Measurements from ENCODE around the gene KLRC2. TPM values are rescaled to one million over a fixed set of nuclear protein-coding genes. Genes with fewer than 3 reads are reported as not detected.
"Not testable (repeated sequence)": the region's sequence is repeated elsewhere in the genome, so short reads cannot be mapped to it uniquely, and the experiment has no call there.

The KLRC2 gene
- 10 to 100 TPM in 1 of 5 donors, 1 to 10 TPM in 1, not detected in 3; 1.8 to 10.4 TPM for total RNA-seq
- 1 to 10 TPM in 1 of 3 donors, under 1 TPM in 1, not detected in 1; 0.10 to 2.1 TPM for polyA plus RNA-seq
- long read RNA-seq, donor 1 = 0 reads
- long read RNA-seq, donor 2 = 0 reads
- long read RNA-seq, donor 3 = 0 reads
- long read RNA-seq, donor 4 = 0 reads
- long read RNA-seq, donor 5 = 0 reads
- long read RNA-seq, donor 6 = 0 reads
- long read RNA-seq, donor 7 = 0 reads
- long read RNA-seq, donor 8 = 0 reads
- long read RNA-seq, donor 9 = 0 reads
- long read RNA-seq, donor 10 = 0 reads

- DNase-seq = peak in 1 of 2 donors; percentile 18
- intact Hi-C loops (cut with DNase I; ENCODE audit: low total_unique reads); H3K4me3 ChIP-seq; H3K36me3 ChIP-seq; H3K27ac ChIP-seq; H3K27me3 ChIP-seq; H3K4me1 ChIP-seq; H3K9me3 ChIP-seq: not testable (repeated sequence)
- 33 to 55% (median 42%) methylated on average over 3 of the region's 3 CpGs for WGBS, 5 donors
Observed at GRCh38 chr12:10435816-10436215, at the start of gene KLRC2. Gene KLRC2 (minus strand): TSS chr12:10436010. CDS start chr12:10435986, 24 bp downstream.

GRCh38 chr12:10481901-10482300 is 46.1 kb upstream of the KLRC2 start:
- H3K4me3 ChIP-seq; H3K27ac ChIP-seq; DNase-seq; H3K4me1 ChIP-seq; H3K27me3 ChIP-seq; H3K36me3 ChIP-seq; intact Hi-C loops (cut with DNase I; ENCODE audit: low total_unique reads); H3K9me3 ChIP-seq: not testable (repeated sequence)
- WGBS, 5 donors = 25 to 37% (median 30%) methylated on average over 2 of the region's 2 CpGs

DNA sequence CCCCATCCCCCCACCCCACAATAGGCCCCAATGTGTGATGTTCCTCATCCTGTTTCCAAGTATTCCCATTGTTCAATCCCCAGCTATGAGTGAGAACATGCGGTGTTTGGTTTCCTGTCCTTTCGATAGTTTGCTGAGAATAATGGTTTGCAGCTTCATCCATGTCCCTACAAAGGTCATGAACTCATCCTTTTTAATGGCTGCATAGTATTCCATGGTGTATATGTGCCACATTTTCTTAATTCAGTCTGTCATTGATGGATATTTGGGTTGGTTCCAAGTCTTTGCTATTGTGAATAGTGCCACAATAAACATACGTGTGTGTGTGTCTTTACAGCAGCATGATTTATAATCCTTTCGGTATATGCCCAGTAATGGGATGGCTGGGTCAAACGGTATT is 37.0 kb upstream of the KLRC2 start:
- 89 to 96% (median 92%) methylated on average over 5 of the region's 5 CpGs for WGBS, 5 donors
- H3K4me1 ChIP-seq; H3K27me3 ChIP-seq; DNase-seq; H3K36me3 ChIP-seq; H3K4me3 ChIP-seq; intact Hi-C loops (cut with DNase I; ENCODE audit: low total_unique reads); H3K27ac ChIP-seq; H3K9me3 ChIP-seq: not testable (repeated sequence)

DNA sequence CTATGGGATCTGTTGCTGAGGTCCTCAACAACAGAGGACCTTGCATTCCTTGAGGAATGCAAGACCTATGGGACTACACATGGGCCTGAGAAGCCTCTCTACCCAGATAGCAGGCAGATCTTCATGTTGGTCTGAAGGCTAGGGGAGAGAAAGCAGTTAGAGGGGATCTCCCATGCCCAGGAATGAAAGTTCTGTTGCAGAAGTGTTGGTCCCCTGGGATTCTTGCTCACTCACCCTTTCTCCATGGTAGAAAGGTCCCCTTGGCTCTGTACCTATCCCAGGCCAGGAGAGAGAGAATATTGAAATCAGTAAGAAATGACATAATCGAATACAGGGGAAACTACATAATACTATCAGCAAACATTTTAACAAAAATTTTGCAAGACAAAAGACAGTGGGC is 33.9 kb upstream of the KLRC2 start:
- WGBS, 5 donors = 81 to 91% (median 86%) methylated on average over 1 of the region's 1 CpG
- no peak for TF ChIP-seq EP300 (IDR thresholded peaks at IDR 0.05)
- TF ChIP-seq POLR2A (IDR thresholded peaks at IDR 0.05) = no peak
- TF ChIP-seq POLR2AphosphoS5 (IDR thresholded peaks at IDR 0.05) = no peak
- no peak for TF ChIP-seq CTCF (IDR thresholded peaks at IDR 0.05)
- H3K27ac ChIP-seq = no peak overlapping the region
- no peak overlapping the region for H3K4me3 ChIP-seq
- H3K27me3 ChIP-seq = no peaks in the 10 kb centered on the region
- DNase-seq = no peak
- H3K4me1 ChIP-seq = no peaks in the 10 kb centered on the region
- H3K36me3 ChIP-seq = no peaks in the 10 kb centered on the region
- peaks cover 0 to 4% (median 2%) of the 10 kb centered on the region in 4 donors for H3K9me3 ChIP-seq
- intact Hi-C loops (cut with DNase I; ENCODE audit: low total_unique reads) = no loop called here

- intact Hi-C loops (cut with DNase I; ENCODE audit: low total_unique reads) = no loop called here
- WGBS, 5 donors = 70 to 91% (median 88%) methylated on average over 4 of the region's 4 CpGs; no CpG with 5 or more reads in 1 of the 5 donors
Observed at GRCh38 chr12:10466311-10466710, 30.5 kb upstream of the KLRC2 start.

More at GRCh38 chr12:10466311-10466710, 30.5 kb upstream of the KLRC2 start:
- TF ChIP-seq POLR2AphosphoS5 (IDR thresholded peaks at IDR 0.05) (no peak), CTCF (IDR thresholded peaks at IDR 0.05) (no peak), POLR2A (IDR thresholded peaks at IDR 0.05) (no peak), EP300 (IDR thresholded peaks at IDR 0.05) (no peak)
- Histone ChIP-seq H3K9me3 (no peaks in the 10 kb centered on the region), H3K4me1 (no peaks in the 10 kb centered on the region), H3K36me3 (no peaks in the 10 kb centered on the region), H3K4me3 (no peak overlapping the region), H3K27me3 (no peaks in the 10 kb centered on the region), H3K27ac (no peak overlapping the region)
- no peak for DNase-seq
